Thyroid gland (tissue), 4 donors: ENCODE data around the gene CAMTA1. TPM values are rescaled to one million over a fixed set of nuclear protein-coding genes. Genes with fewer than 3 reads are reported as not detected.

Source experiments
- DNase-seq, 2 donors: peaks; one replicate each; pipeline ENCODE4 v3.0.0-alpha.2; 2019
- H3K27ac ChIP-seq, 3 donors: fragments of 200-600 bp; sonication (generic); 1 replicate in 2 of 3; 2 replicates in 1 of 3; pipeline ENCODE4 v1.5.1; 2016 to 2019; ENCODE audit warnings: mild to moderate bottlenecking in 1 of 3, moderate library complexity in 1 of 3
- H3K27me3 ChIP-seq: fragments of 200-600 bp; sonication (generic); one replicate; pipeline ENCODE4 v1.5.1; 2019
- H3K36me3 ChIP-seq, 2 donors: fragments of 200-600 bp; sonication (generic); one replicate each; pipeline ENCODE4 v1.5.1; 2016 to 2019
- H3K4me1 ChIP-seq, 2 donors: fragments of 200-600 bp; sonication (generic); one replicate each; pipeline ENCODE4 v1.5.1; 2017 to 2019
- H3K4me3 ChIP-seq, 3 donors: fragments of 200-600 bp; sonication (generic); replicated peaks in 1 of 3; 1 replicate in 2 of 3; 2 replicates in 1 of 3; pipeline ENCODE4 v1.5.1; 2016; ENCODE audit warnings: mild to moderate bottlenecking in 1 of 3
- H3K9me3 ChIP-seq: fragments of 200-600 bp; sonication (generic); one replicate; pipeline ENCODE4 v1.5.1; 2017
- POLR2A ChIP-seq, 2 donors: fragments of 450-650 bp; IDR thresholded peaks; one replicate each; pipeline ENCODE4 v1.6.1; 2017; ENCODE audit warnings: antibody characterized with exemption in 2 of 2, mild to moderate bottlenecking in 2 of 2, moderate library complexity in 1 of 2
- WGBS, 2 donors: methylation state at CpG; one replicate each; pipeline ENCODE4 v1.1.5; 2017; 5-methylcytosine and 5-hydroxymethylcytosine counted together
- intact Hi-C: fragments of 100-400 bp; cut with DNase I; formaldehyde crosslinking; loops from one replicate; pipeline ENCODE4 v1.15.1; 2023
- total RNA-seq, 4 donors: library from RNA; depleted of rRNA; stranded (reverse); fragments of >200 nt; gene quantifications; one replicate each; pipeline ENCODE4 v1.2.3, GENCODE V29; 2016
- TF ChIP-seq, protein P1 (sequence below), 6 experiments: fragments of 200-600 bp in 3 of 6; fragments of 450-650 bp in 3 of 6; sonication (generic) in 3 of 6; IDR thresholded peaks; one replicate each; pipeline ENCODE4 v1.5.1; 2016 to 2019; ENCODE audit warnings: antibody characterized with exemption in 6 of 6, mild to moderate bottlenecking in 2 of 6, inconsistent platforms in 1 of 6, moderate library complexity in 1 of 6

Gene CAMTA1
- total RNA-seq, 4 donors from 2014 or later: 63.9 to 124 (median 101) TPM

DNA sequence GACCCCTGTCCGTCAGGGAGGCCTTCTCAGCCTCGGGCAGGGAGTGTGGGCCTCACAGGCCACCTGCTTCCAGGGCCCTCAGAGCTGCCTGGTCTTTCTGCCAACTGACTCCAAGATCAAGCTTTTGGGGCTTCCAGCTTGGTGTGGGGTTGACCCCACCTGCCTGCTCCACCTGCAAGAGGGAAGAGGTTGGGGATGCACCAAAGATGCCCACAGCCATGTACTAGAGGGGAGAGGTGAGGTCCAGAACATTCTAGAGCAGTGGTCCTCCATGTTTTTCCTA, 719.1 kb downstream of the CAMTA1 start:
- TF ChIP-seq, protein P1, sequence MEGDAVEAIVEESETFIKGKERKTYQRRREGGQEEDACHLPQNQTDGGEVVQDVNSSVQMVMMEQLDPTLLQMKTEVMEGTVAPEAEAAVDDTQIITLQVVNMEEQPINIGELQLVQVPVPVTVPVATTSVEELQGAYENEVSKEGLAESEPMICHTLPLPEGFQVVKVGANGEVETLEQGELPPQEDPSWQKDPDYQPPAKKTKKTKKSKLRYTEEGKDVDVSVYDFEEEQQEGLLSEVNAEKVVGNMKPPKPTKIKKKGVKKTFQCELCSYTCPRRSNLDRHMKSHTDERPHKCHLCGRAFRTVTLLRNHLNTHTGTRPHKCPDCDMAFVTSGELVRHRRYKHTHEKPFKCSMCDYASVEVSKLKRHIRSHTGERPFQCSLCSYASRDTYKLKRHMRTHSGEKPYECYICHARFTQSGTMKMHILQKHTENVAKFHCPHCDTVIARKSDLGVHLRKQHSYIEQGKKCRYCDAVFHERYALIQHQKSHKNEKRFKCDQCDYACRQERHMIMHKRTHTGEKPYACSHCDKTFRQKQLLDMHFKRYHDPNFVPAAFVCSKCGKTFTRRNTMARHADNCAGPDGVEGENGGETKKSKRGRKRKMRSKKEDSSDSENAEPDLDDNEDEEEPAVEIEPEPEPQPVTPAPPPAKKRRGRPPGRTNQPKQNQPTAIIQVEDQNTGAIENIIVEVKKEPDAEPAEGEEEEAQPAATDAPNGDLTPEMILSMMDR (IDR thresholded peaks at IDR 0.05): no peak
- no peak for TF ChIP-seq POLR2A (IDR thresholded peaks at IDR 0.05)
- WGBS, 2 donors: 83% methylated on average over 2 of the region's 2 CpGs; no CpG with 5 or more reads in 1 of the 2 donors

DNA sequence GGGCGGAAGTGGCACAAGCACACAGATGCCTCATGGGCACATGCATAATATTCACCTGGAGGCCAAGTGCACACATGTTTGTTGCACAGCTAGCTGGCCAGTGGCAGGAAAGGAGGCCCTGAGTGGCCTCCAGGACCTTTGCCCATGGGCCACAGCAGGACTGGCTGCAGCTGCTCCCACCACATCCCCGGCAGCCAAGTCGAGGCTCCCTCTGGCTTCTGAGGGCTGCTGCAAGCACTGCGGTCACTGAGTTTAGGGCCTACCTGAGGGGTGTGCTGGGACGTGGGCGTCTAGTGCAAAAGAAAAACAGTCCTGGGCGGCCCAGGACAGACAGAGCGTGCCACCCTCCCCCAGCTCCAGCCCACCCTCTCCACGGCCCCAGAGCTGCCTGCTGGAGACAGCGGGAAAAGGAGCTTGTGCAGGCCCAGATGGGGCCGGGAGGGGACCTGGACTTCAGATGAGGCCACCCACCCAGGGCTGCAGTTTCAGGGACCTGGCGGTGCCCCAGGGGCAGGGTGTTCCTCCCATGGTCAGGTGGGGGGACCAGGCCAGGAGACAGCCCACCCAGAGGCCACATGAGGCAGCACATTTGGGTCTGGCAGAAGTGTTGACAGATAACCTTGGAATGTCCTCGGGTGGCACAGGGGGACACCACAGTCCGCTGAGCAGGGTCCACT, 720.0 kb downstream of the CAMTA1 start:
- no peaks in the 10 kb centered on the region for H3K27me3 ChIP-seq
- no peak overlapping the region for H3K27ac ChIP-seq
- no peak overlapping the region for H3K4me3 ChIP-seq
- no peaks in the 10 kb centered on the region for H3K4me1 ChIP-seq
- TF ChIP-seq, protein P1 (IDR thresholded peaks at IDR 0.05): no peak
- no peaks in the 10 kb centered on the region for H3K9me3 ChIP-seq
- intact Hi-C loops: no loop called here
- no peaks in the 10 kb centered on the region for H3K36me3 ChIP-seq
- DNase-seq: no peak
- WGBS, 2 donors: 84 to 93% methylated on average over 6 to 12 of the region's 14 CpGs

More for the DNA sequence above, 719.1 kb downstream of the CAMTA1 start:
- no peak overlapping the region for H3K27ac ChIP-seq
- no peaks in the 10 kb centered on the region for H3K9me3 ChIP-seq
- H3K27me3 ChIP-seq: no peaks in the 10 kb centered on the region
- H3K4me3 ChIP-seq: no peak overlapping the region
- no peaks in the 10 kb centered on the region for H3K36me3 ChIP-seq
- no peak for DNase-seq
- intact Hi-C loops: no loop called here
- no peaks in the 10 kb centered on the region for H3K4me1 ChIP-seq

DNA sequence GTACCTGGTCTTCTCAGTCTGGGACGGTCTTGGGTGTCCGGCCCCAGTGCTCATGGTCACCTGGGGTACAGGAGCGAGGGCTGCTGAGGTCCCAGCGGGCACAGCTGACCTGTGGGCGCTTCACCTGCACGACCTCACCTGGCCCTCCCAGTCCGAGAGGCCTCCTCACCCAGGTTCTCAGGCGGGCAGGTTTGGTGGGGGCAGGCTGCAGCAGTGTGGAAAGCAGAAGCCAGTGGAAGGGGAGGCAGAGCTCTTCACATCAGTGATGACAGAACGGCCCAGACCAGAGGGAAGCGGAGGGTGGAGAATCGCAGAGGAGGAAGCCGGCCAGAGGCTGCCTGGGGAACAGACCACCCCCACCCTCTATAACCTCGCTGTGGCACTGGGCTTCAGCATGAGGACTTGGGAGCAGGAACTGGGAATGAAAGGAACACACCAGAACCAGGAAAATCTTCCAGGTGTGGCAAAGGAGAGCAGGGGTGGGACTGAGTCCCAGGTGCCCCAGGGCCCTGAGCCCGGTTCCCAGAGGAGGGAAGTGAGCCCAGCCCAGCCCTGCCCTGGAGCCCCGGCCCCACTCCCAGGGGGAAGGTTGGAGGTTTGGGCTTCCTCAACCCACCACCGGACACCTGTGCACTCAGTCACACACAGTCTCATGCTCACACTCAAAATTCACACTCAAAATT, 720.7 kb downstream of the CAMTA1 start:
- DNase-seq: no peak

DNA sequence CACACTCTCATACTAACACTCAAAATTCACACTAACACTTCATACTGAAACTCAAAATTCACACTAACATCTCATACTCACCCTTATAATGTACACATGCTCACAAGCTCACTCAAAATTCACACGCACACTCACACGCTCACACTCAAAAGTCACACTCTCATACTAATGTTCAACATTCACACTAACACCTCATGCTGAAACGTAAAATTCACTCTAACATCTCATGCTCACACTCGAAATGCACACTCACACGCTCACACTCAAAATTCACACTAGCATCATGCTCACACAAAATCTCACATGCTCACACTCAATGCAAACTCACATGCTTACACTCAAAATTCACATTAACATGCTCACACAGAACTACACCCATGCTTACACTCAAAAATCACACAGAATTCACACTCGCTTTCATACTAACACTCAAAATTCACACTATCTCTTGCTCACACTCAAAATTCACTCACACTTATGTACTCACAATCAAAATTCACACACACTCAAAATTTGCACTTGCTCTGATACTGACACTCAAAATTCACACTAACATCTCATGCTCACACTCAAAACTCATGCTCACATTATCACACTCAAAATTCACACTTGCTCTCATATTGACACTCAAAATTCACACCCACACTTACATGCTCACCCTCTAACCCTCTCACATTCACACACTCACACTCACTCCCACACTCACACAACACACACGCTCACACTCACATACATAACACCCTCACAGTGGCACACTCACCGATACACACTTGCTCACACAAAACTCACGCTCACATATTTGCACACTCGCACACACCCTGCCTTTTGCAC, 721.4 kb downstream of the CAMTA1 start:
- no peak for TF ChIP-seq POLR2A (IDR thresholded peaks at IDR 0.05)
- TF ChIP-seq, protein P1 (IDR thresholded peaks at IDR 0.05): no peak
- Histone ChIP-seq H3K27me3 (no peaks in the 10 kb centered on the region), H3K36me3 (no peaks in the 10 kb centered on the region), H3K4me1 (no peaks in the 10 kb centered on the region), H3K27ac (no peak overlapping the region), H3K9me3 (no peaks in the 10 kb centered on the region), H3K4me3 (no peak overlapping the region)
- intact Hi-C loops: no loop called here
- DNase-seq: no peak
- WGBS, 2 donors: 88 to 97% methylated on average over 10 of the region's 10 CpGs

More for the DNA sequence above, 720.7 kb downstream of the CAMTA1 start:
- intact Hi-C loops: no loop called here
- Histone ChIP-seq H3K9me3 (no peaks in the 10 kb centered on the region), H3K36me3 (no peaks in the 10 kb centered on the region), H3K27me3 (no peaks in the 10 kb centered on the region), H3K27ac (no peak overlapping the region), H3K4me3 (no peak overlapping the region), H3K4me1 (no peaks in the 10 kb centered on the region)
- 59 to 65% methylated on average over 12 to 13 of the region's 16 CpGs for WGBS, 2 donors
- TF ChIP-seq, protein P1 (IDR thresholded peaks at IDR 0.05): no peak
- no peak for TF ChIP-seq POLR2A (IDR thresholded peaks at IDR 0.05)
